ENCODE measurements around the gene DBP. TPM values are rescaled to one million over a fixed set of nuclear protein-coding genes. Genes with fewer than 3 reads are reported as not detected.

The DBP gene
- total RNA-seq, 2 experiments from 2014 or later = 11.3 to 18.0 TPM

- no peaks in the 10 kb centered on the region for H3K9me3 Mint-ChIP-seq (ENCODE audit: low read depth)
- peaks cover 22% of the 10 kb centered on the region for H3K36me3 Mint-ChIP-seq
- peak overlapping the region; percentile 89 for H3K27ac Mint-ChIP-seq
- peaks cover 53% of the 10 kb centered on the region for H3K4me1 Mint-ChIP-seq
- CTCF ChIA-PET = interaction anchor here (1.7 kb wide), 1 partner anchor 8 kb away, joined by 5 read pairs; no protein-coding TSS in a partner anchor
- H3K4me3 Mint-ChIP-seq = peak overlapping the region; percentile 75
- ATAC-seq (no peak), DNase-seq (no peak)
- no peaks in the 10 kb centered on the region for H3K27me3 Mint-ChIP-seq
Measured at GRCh38 chr19:48624791-48625723, 12.1 kb downstream of the DBP start.

- Mint-ChIP-seq H3K27me3 (no peaks in the 10 kb centered on the region), H3K4me3 (peak overlapping the region; percentile 75), H3K27ac (peak overlapping the region; percentile 93), H3K36me3 (peaks cover 25% of the 10 kb centered on the region), H3K9me3 (ENCODE audit: low read depth) (no peaks in the 10 kb centered on the region), H3K4me1 (peaks cover 60% of the 10 kb centered on the region)
- DNase-seq = peak; percentile 99
- CTCF ChIA-PET = interaction anchor here (0.7 to 1.7 kb wide), 4 partner anchors 9 to 40 kb away, joined by 3 to 5 read pairs (median 4); partner anchors contain the start of gene CA11
- ATAC-seq = peak; percentile 87
Measured at GRCh38 chr19:48624067-48624594, 13.0 kb downstream of the DBP start.

GRCh38 chr19:48623556-48624066 lies 13.6 kb downstream of the DBP start:
- DNase-seq (no peak), ATAC-seq (no peak)
- Mint-ChIP-seq H3K27ac (peak overlapping the region; percentile 93), H3K9me3 (ENCODE audit: low read depth) (no peaks in the 10 kb centered on the region), H3K36me3 (peaks cover 26% of the 10 kb centered on the region), H3K27me3 (no peaks in the 10 kb centered on the region), H3K4me1 (peaks cover 58% of the 10 kb centered on the region), H3K4me3 (peak overlapping the region; percentile 75)
- CTCF ChIA-PET = interaction anchor here (0.7 to 1.7 kb wide), 4 partner anchors 9 to 39 kb away, joined by 3 to 5 read pairs (median 4); partner anchors contain the start of gene CA11

- CTCF ChIA-PET = interaction anchor here (1.0 to 1.5 kb wide), 5 partner anchors 8 to 127 kb away, joined by 3 to 5 read pairs (median 5); partner anchors contain the start of gene CA11
- H3K9me3 Mint-ChIP-seq (ENCODE audit: low read depth) = no peaks in the 10 kb centered on the region
Measured at GRCh38 chr19:48619692-48620585, 17.2 kb downstream of the DBP start.

GRCh38 chr19:48618916-48619691 lies 18.1 kb downstream of the DBP start, which contains the start of the genes RPL18 and SPHK2:
Gene RPL18 (minus strand): TSS chr19:48619178. CDS start chr19:48619143, 35 bp downstream.
Gene SPHK2 (plus strand): TSS chr19:48619506. CDS start chr19:48620515, 1,009 bp downstream.
- Mint-ChIP-seq H3K27me3 (no peaks in the 10 kb centered on the region), H3K9me3 (ENCODE audit: low read depth) (no peaks in the 10 kb centered on the region), H3K4me1 (peaks cover 51% of the 10 kb centered on the region), H3K27ac (peak within 1 kb of the TSS; percentile 99), H3K4me3 (peak within 1 kb of the TSS; percentile 98), H3K36me3 (peaks cover 59% of the 10 kb centered on the region)
- CTCF ChIA-PET = interaction anchor here (1.0 to 1.5 kb wide), 5 partner anchors 9 to 126 kb away, joined by 3 to 5 read pairs (median 5); partner anchors contain the start of gene CA11
- ATAC-seq (peak; percentile 79), DNase-seq (peak; percentile 98)

More at GRCh38 chr19:48619692-48620585, 17.2 kb downstream of the DBP start:
- no peak for DNase-seq
- no peaks in the 10 kb centered on the region for H3K27me3 Mint-ChIP-seq
- H3K4me3 Mint-ChIP-seq = peak overlapping the region; percentile 98
- ATAC-seq = no peak
- peaks cover 56% of the 10 kb centered on the region for H3K4me1 Mint-ChIP-seq
- H3K36me3 Mint-ChIP-seq = peaks cover 56% of the 10 kb centered on the region
- H3K27ac Mint-ChIP-seq = peak overlapping the region; percentile 99

- Mint-ChIP-seq H3K27me3 (no peaks in the 10 kb centered on the region), H3K36me3 (peaks cover 53% of the 10 kb centered on the region), H3K4me3 (peak overlapping the region; percentile 98), H3K27ac (peak overlapping the region; percentile 99), H3K9me3 (ENCODE audit: low read depth) (no peaks in the 10 kb centered on the region), H3K4me1 (peaks cover 45% of the 10 kb centered on the region)
- CTCF ChIA-PET = interaction anchor here (1.2 to 2.6 kb wide), 6 partner anchors 10 to 125 kb away, joined by 3 to 12 read pairs (median 5); partner anchors contain the start of gene CA11
- DNase-seq (no peak), ATAC-seq (no peak)
Measured at GRCh38 chr19:48618278-48618915, 18.8 kb downstream of the DBP start.

GRCh38 chr19:48617146-48617937 lies 19.8 kb downstream of the DBP start:
- Mint-ChIP-seq H3K4me3 (peak overlapping the region; percentile 98), H3K27ac (peak overlapping the region; percentile 99), H3K27me3 (no peaks in the 10 kb centered on the region), H3K36me3 (peaks cover 49% of the 10 kb centered on the region), H3K9me3 (ENCODE audit: low read depth) (no peaks in the 10 kb centered on the region), H3K4me1 (peaks cover 41% of the 10 kb centered on the region)
- DNase-seq (no peak), ATAC-seq (no peak)
- CTCF ChIA-PET = interaction anchor here (0.7 to 2.6 kb wide), 6 partner anchors 9 to 357 kb away, joined by 3 to 12 read pairs (median 4); partner anchors contain the start of gene KDELR1

- no peak for ATAC-seq
- CTCF ChIA-PET = interaction anchor here (0.7 to 2.6 kb wide), 3 partner anchors 8 to 225 kb away, joined by 3 to 12 read pairs (median 9); partner anchors contain the start of gene KDELR1
- Mint-ChIP-seq H3K27me3 (no peaks in the 10 kb centered on the region), H3K36me3 (peaks cover 45% of the 10 kb centered on the region), H3K27ac (peak overlapping the region; percentile 99), H3K4me1 (peaks cover 36% of the 10 kb centered on the region), H3K9me3 (ENCODE audit: low read depth) (no peaks in the 10 kb centered on the region), H3K4me3 (peak overlapping the region; percentile 98)
- no peak for DNase-seq
Measured at GRCh38 chr19:48616491-48617056, 20.6 kb downstream of the DBP start.

GRCh38 chr19:48616041-48616436 lies 21.1 kb downstream of the DBP start:
- CTCF ChIA-PET = interaction anchor here (2.3 to 2.6 kb wide), 2 partner anchors 8 to 27 kb away, joined by 9 to 12 read pairs; no protein-coding TSS in a partner anchor
- peak overlapping the region; percentile 99 for H3K27ac Mint-ChIP-seq
- H3K9me3 Mint-ChIP-seq (ENCODE audit: low read depth) = no peaks in the 10 kb centered on the region
- ATAC-seq (no peak), DNase-seq (no peak)
- H3K4me3 Mint-ChIP-seq = peak overlapping the region; percentile 98
- no peaks in the 10 kb centered on the region for H3K27me3 Mint-ChIP-seq
- H3K36me3 Mint-ChIP-seq = peaks cover 42% of the 10 kb centered on the region
- H3K4me1 Mint-ChIP-seq = peaks cover 33% of the 10 kb centered on the region

- Mint-ChIP-seq H3K36me3 (peaks cover 42% of the 10 kb centered on the region), H3K9me3 (ENCODE audit: low read depth) (no peaks in the 10 kb centered on the region)
- CTCF ChIA-PET = interaction anchor here (2.6 kb wide), 1 partner anchor 7 kb away, joined by 12 read pairs; no protein-coding TSS in a partner anchor
Measured at GRCh38 chr19:48615231-48616040, 21.7 kb downstream of the DBP start.

More at GRCh38 chr19:48615231-48616040, 21.7 kb downstream of the DBP start:
- no peak overlapping the region for H3K4me3 Mint-ChIP-seq
- no peak overlapping the region for H3K27ac Mint-ChIP-seq
- DNase-seq (no peak), ATAC-seq (no peak)
- H3K27me3 Mint-ChIP-seq = no peaks in the 10 kb centered on the region
- peaks cover 33% of the 10 kb centered on the region for H3K4me1 Mint-ChIP-seq
